HCT116 (cell line): ENCODE results near the gene AP1G1.

ENCODE experiments used
- CEBPB ChIP-seq: IDR thresholded peaks from 2 replicates; pipeline ENCODE4 v1.6.1; 2012; ENCODE audit warnings: low read depth
- EGR1 ChIP-seq: IDR thresholded peaks from 2 replicates; pipeline ENCODE4 v1.6.1; 2012; ENCODE audit warnings: low read depth
- EZH2 ChIP-seq: fragments of 200-600 bp; sonication (generic); IDR thresholded peaks from 2 replicates; pipeline ENCODE4 v1.6.1; 2017; ENCODE audit warnings: antibody characterized with exemption, mixed run types
- EZH2phosphoT487 ChIP-seq: fragments of 200-600 bp; IDR thresholded peaks from 2 replicates; pipeline ENCODE4 v1.6.1; 2018; ENCODE audit warnings: antibody characterized with exemption, borderline replicate concordance
- FOSL1 ChIP-seq: IDR thresholded peaks from 2 replicates; pipeline ENCODE4 v1.6.1; 2012; ENCODE audit warnings: low read depth
- POLR2A ChIP-seq: IDR thresholded peaks from 2 replicates; pipeline ENCODE4 v1.7.0; 2011; ENCODE audit warnings: borderline replicate concordance; ENCODE audit not compliant: insufficient read depth, insufficient read length; ENCODE audit errors: extremely low read depth
- POLR2AphosphoS5 ChIP-seq: IDR thresholded peaks from 2 replicates; pipeline ENCODE4 v1.6.1; 2011; ENCODE audit warnings: mild to moderate bottlenecking, low read depth, low read length, moderate library complexity
- REST ChIP-seq: IDR thresholded peaks from 2 replicates; pipeline ENCODE4 v1.6.1; 2012; ENCODE audit warnings: low read depth
- SP1 ChIP-seq: IDR thresholded peaks from 2 replicates; pipeline ENCODE4 v1.6.1; 2012; ENCODE audit warnings: low read depth
- ZBTB33 ChIP-seq: IDR thresholded peaks from 2 replicates; pipeline ENCODE4 v1.6.1; 2011; ENCODE audit warnings: mild to moderate bottlenecking, low read length, moderate library complexity; ENCODE audit not compliant: insufficient replicate concordance; ENCODE audit errors: extremely low read depth
- ZFX ChIP-seq: fragments of 450-650 bp; IDR thresholded peaks from 2 replicates; pipeline ENCODE4 v1.6.1; 2017
- TF ChIP-seq, protein P1 (sequence below), 3 experiments: fragments of 200-600 bp in 1 of 3; sonication (generic) in 1 of 3; IDR thresholded peaks in 2 of 3; conservative IDR thresholded peaks in 1 of 3; 2 replicates each; pipeline ENCODE4 v1.5.1; 2012 to 2017; ENCODE audit warnings: low read depth in 2 of 3, low read length in 2 of 3, antibody characterized with exemption in 1 of 3, borderline replicate concordance in 1 of 3, control low read depth in 1 of 3, mild to moderate bottlenecking in 1 of 3, mixed read lengths in 1 of 3, mixed run types in 1 of 3, moderate library complexity in 1 of 3; ENCODE audit not compliant: insufficient read depth in 1 of 3

- TF ChIP-seq, protein P1, sequence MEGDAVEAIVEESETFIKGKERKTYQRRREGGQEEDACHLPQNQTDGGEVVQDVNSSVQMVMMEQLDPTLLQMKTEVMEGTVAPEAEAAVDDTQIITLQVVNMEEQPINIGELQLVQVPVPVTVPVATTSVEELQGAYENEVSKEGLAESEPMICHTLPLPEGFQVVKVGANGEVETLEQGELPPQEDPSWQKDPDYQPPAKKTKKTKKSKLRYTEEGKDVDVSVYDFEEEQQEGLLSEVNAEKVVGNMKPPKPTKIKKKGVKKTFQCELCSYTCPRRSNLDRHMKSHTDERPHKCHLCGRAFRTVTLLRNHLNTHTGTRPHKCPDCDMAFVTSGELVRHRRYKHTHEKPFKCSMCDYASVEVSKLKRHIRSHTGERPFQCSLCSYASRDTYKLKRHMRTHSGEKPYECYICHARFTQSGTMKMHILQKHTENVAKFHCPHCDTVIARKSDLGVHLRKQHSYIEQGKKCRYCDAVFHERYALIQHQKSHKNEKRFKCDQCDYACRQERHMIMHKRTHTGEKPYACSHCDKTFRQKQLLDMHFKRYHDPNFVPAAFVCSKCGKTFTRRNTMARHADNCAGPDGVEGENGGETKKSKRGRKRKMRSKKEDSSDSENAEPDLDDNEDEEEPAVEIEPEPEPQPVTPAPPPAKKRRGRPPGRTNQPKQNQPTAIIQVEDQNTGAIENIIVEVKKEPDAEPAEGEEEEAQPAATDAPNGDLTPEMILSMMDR (IDR thresholded peaks at IDR 0.05 in 2 of 3, conservative IDR thresholded peaks at IDR 0.05 in 1 of 3; ENCODE audit: borderline replicate concordance in 1 of 3, insufficient read depth in 1 of 3, low read depth in 2 of 3, low read length in 2 of 3) = no peak
- TF ChIP-seq POLR2A (no peak), POLR2AphosphoS5 (no peak), EZH2phosphoT487 (no peak), ZFX (no peak), CEBPB (no peak), EGR1 (no peak), EZH2 (no peak), REST (no peak), ZBTB33 (no peak), FOSL1 (no peak), SP1 (no peak)
These were observed 54.5 kb downstream of the AP1G1 start for GRCh38 chr16:71754108-71754507.
